A673 (cell line): Measurements from ENCODE around the gene CD300LF. TPM values are rescaled to one million over a fixed set of nuclear protein-coding genes. Genes with fewer than 3 reads are reported as not detected.

Source experiments
- BruUV-seq: library from RNA; stranded (reverse); fragments of 400-500 nt; replicated peaks from 2 replicates; lab custom pipeline; 2021; lab: Mats Ljungman, UMichigan
- CTCF ChIA-PET: fragments of 300-600 bp; sonication (Branson Sonifier 250); formaldehyde crosslinking; loops from one replicate; lab custom pipeline; 2022; ENCODE audit warnings: antibody characterized with exemption; lab: Charles Lee
- POLR2A ChIA-PET: fragments of 300-600 bp; sonication (Branson Sonifier 250); formaldehyde crosslinking; loops from one replicate; lab custom pipeline; 2022; ENCODE audit warnings: antibody characterized with exemption; ENCODE audit not compliant: low non-redundant PET; lab: Charles Lee
- DNase-seq: peaks from one replicate; pipeline ENCODE4 v3.0.0-alpha.2; 2015; ENCODE audit warnings: low spot score
- H3K27ac ChIP-seq: fragments of 200-600 bp; sonication (generic); 2 replicates; pipeline ENCODE4 v1.5.1; 2016; ENCODE audit warnings: mixed run types, low read depth, mild to moderate bottlenecking, mixed read lengths, antibody characterized with exemption, low read length; ENCODE audit not compliant: poor library complexity, severe bottlenecking
- H3K27me3 ChIP-seq: fragments of 200-600 bp; sonication (generic); replicated peaks from 2 replicates; pipeline ENCODE4 v1.6.1; 2017; ENCODE audit warnings: mixed run types, low read depth, mild to moderate bottlenecking, mixed read lengths, antibody characterized with exemption, low read length; ENCODE audit not compliant: insufficient read depth, poor library complexity
- H3K36me3 ChIP-seq: fragments of 200-600 bp; sonication (generic); 2 replicates; pipeline ENCODE4 v1.6.1; 2016; ENCODE audit warnings: mixed run types, mild to moderate bottlenecking, mixed read lengths, antibody characterized with exemption, low read length; ENCODE audit not compliant: insufficient read depth, poor library complexity, severe bottlenecking
- H3K4me1 ChIP-seq: fragments of 200-600 bp; sonication (generic); 2 replicates; pipeline ENCODE4 v1.6.1; 2017; ENCODE audit warnings: mixed run types, mild to moderate bottlenecking, mixed read lengths, antibody characterized with exemption, low read length; ENCODE audit not compliant: insufficient read depth, poor library complexity, severe bottlenecking
- H3K4me3 ChIP-seq: fragments of 200-600 bp; sonication (generic); 2 replicates; pipeline ENCODE4 v1.5.1; 2016; ENCODE audit warnings: low read depth, mixed run types, mild to moderate bottlenecking, mixed read lengths, low read length; ENCODE audit not compliant: poor library complexity, severe bottlenecking
- H3K9me3 ChIP-seq: fragments of 200-600 bp; sonication (generic); 2 replicates; pipeline ENCODE4 v1.6.1; 2016; ENCODE audit warnings: mixed run types, low read depth, mild to moderate bottlenecking, mixed read lengths, antibody characterized with exemption, low read length; ENCODE audit not compliant: poor library complexity, severe bottlenecking
- EZH2 ChIP-seq: fragments of 200-600 bp; sonication (generic); IDR thresholded peaks from 2 replicates; pipeline ENCODE4 v1.6.1; 2017; ENCODE audit warnings: borderline replicate concordance, low read depth, mild to moderate bottlenecking, mixed read lengths, antibody characterized with exemption, low read length; ENCODE audit not compliant: poor library complexity, severe bottlenecking
- intact Hi-C: fragments of 100-400 bp; cut with micrococcal nuclease; formaldehyde crosslinking; loops from one replicate; pipeline ENCODE4 v1.10.0; 2022; ENCODE audit not compliant: unreplicated experiment
- total RNA-seq: library from RNA; stranded (reverse); gene quantifications from 2 replicates; pipeline ENCODE4 v1.2.3, GENCODE V29; 2021
- TF ChIP-seq, protein P1 (sequence below): fragments of 300-800, 200-600 bp; sonication (generic); conservative IDR thresholded peaks from 2 replicates; pipeline ENCODE4 v1.5.1; 2017; ENCODE audit warnings: low read depth, mild to moderate bottlenecking, antibody characterized with exemption, low read length, moderate library complexity, mixed read lengths

The CD300LF gene
- total RNA-seq, 1 experiment from 2014 or later = not detected

DNA sequence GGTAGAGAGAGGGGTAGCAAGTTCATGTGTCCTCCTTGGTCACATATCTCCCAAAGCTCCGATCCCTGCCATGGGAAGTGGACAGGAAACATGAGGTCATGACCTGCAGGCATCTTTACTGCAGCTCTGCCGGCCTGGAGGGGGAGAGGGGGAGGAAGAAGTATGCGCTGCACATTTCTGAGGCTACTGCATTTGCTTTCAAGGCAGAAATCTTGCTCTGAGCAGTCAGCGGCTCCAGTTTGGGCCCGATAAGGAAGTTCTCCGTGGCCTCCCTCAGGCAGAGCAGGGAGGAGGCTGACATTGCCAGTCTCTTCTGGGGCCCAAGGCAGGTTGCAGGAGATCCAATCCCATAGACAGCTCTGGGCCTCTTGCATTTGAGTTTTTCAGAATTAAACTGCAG, 34.2 kb upstream of the CD300LF start:
- Histone ChIP-seq H3K36me3 (no peaks in the 10 kb centered on the region), H3K27me3 (no peaks in the 10 kb centered on the region), H3K9me3 (no peaks in the 10 kb centered on the region), H3K4me1 (peaks cover 11% of the 10 kb centered on the region), H3K27ac (no peak overlapping the region), H3K4me3 (no peak overlapping the region)
- intact Hi-C loops = loop anchor here (5.0 to 10.0 kb wide), 2 partner anchors 208 to 665 kb away; no protein-coding TSS in a partner anchor
- POLR2A ChIA-PET = no interaction called here
- BruUV-seq = no TSS peak
- CTCF ChIA-PET = interaction anchor here (0.5 kb wide), 1 partner anchor 342 kb away, joined by 5 read pairs; no protein-coding TSS in a partner anchor
- DNase-seq = no peak
- TF ChIP-seq EZH2 = no peak
- TF ChIP-seq, protein P1, sequence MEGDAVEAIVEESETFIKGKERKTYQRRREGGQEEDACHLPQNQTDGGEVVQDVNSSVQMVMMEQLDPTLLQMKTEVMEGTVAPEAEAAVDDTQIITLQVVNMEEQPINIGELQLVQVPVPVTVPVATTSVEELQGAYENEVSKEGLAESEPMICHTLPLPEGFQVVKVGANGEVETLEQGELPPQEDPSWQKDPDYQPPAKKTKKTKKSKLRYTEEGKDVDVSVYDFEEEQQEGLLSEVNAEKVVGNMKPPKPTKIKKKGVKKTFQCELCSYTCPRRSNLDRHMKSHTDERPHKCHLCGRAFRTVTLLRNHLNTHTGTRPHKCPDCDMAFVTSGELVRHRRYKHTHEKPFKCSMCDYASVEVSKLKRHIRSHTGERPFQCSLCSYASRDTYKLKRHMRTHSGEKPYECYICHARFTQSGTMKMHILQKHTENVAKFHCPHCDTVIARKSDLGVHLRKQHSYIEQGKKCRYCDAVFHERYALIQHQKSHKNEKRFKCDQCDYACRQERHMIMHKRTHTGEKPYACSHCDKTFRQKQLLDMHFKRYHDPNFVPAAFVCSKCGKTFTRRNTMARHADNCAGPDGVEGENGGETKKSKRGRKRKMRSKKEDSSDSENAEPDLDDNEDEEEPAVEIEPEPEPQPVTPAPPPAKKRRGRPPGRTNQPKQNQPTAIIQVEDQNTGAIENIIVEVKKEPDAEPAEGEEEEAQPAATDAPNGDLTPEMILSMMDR = no peak

DNA sequence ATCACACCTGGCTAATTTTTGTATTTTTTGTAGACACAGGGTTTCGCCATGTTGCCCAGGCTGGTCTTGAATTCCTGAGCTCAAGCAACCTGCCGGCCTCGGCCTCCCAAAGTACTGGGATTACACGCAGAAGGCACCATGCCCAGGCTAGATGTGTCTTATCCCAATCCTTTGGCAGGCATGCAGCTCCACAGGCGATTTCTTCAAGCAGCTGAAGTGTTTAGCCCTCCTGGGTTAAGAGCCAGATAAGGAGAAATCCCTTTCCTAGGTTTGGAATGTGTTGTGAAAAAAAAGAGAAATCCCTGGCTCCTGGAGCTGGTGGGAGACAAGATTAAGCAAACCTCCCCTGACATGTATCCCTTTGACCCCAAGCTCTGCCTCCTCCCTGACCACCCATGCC, 33.7 kb upstream of the CD300LF start:
- Histone ChIP-seq H3K9me3 (no peaks in the 10 kb centered on the region), H3K4me3 (no peak overlapping the region), H3K27me3 (no peaks in the 10 kb centered on the region), H3K27ac (no peak overlapping the region), H3K36me3 (no peaks in the 10 kb centered on the region), H3K4me1 (peaks cover 11% of the 10 kb centered on the region)
- intact Hi-C loops = loop anchor here (5.0 to 10.0 kb wide), 2 partner anchors 208 to 666 kb away; no protein-coding TSS in a partner anchor
- DNase-seq = no peak
- ChIA-PET POLR2A (no interaction called here), CTCF (interaction anchor here (0.5 kb wide), 1 partner anchor 341 kb away, joined by 5 read pairs; no protein-coding TSS in a partner anchor)
- no TSS peak for BruUV-seq
- TF ChIP-seq, protein P1 = no peak
- TF ChIP-seq EZH2 = no peak

DNA sequence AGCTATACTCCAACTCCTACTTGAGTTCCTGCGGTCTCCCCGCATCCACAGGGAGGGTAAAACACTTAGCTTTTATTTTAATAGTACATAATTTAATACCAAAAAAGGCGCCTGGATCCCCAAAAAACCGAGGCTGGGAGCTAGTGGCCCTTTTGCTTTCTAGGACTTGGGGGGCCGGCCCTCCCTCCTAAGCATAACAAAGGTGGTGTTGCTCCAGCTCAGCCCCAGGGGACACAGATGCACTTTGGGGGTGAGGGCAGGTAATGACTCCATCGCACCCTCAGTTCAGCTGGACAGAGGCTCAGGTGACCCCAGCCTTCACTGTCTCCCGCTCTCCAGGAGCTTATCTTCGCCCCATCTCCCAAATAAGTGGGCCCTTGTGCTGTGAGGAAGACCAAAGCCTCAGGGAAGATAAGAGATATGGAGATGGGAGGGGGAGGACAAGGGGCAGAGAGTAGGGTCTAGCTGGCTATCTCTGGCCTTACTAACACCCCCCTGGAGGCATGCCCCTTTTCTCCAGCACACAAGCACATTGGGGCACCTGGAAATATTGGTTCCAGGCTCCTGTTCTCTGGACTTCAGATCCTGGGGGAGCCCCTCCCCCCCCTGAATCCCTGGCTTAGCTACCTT, 32.9 kb upstream of the CD300LF start:
- intact Hi-C loops = loop anchor here (5.0 to 10.0 kb wide), 2 partner anchors 209 to 667 kb away; no protein-coding TSS in a partner anchor
- H3K27me3 ChIP-seq = no peaks in the 10 kb centered on the region
- no peak for TF ChIP-seq EZH2
- TF ChIP-seq, protein P1 = no peak
- no TSS peak for BruUV-seq
- POLR2A ChIA-PET = no interaction called here
- H3K4me1 ChIP-seq = peaks cover 11% of the 10 kb centered on the region
- no peak overlapping the region for H3K4me3 ChIP-seq
- CTCF ChIA-PET = interaction anchor here (0.6 to 2.0 kb wide), 6 partner anchors 9 to 1102 kb away, joined by 3 to 15 read pairs (median 4); partner anchors contain the start of gene SDK2
- no peak for DNase-seq
- H3K36me3 ChIP-seq = no peaks in the 10 kb centered on the region
- H3K9me3 ChIP-seq = no peaks in the 10 kb centered on the region
- no peak overlapping the region for H3K27ac ChIP-seq
